ENCODE data around the gene SELPLG. TPM values are rescaled to one million over a fixed set of nuclear protein-coding genes. Genes with fewer than 3 reads are reported as not detected.

SELPLG gene
- total and polyA plus RNA-seq, 4 donors, result 2.1 to 9.6 (median 4.8) TPM

DNA sequence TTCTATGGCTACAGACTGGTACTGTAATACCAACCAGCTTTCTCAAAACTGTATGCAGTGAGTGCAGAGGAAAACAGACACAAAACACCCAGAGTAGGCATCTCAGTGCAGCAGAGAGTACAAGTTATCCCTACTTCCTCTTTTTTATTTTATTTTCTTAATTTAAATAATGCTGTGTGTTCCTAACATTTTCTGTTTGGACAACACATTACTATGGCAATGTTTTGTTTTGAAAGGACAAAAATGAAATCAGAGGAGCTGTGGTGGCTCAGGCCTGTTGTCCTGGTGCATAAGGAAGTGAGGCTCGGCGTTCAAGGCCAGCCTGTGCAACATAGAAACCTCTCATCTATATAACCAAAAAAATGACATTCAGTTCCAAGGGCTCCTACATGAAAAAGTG is 33.7 kb upstream of the SELPLG start (continued):
- TF ChIP-seq, protein P1, sequence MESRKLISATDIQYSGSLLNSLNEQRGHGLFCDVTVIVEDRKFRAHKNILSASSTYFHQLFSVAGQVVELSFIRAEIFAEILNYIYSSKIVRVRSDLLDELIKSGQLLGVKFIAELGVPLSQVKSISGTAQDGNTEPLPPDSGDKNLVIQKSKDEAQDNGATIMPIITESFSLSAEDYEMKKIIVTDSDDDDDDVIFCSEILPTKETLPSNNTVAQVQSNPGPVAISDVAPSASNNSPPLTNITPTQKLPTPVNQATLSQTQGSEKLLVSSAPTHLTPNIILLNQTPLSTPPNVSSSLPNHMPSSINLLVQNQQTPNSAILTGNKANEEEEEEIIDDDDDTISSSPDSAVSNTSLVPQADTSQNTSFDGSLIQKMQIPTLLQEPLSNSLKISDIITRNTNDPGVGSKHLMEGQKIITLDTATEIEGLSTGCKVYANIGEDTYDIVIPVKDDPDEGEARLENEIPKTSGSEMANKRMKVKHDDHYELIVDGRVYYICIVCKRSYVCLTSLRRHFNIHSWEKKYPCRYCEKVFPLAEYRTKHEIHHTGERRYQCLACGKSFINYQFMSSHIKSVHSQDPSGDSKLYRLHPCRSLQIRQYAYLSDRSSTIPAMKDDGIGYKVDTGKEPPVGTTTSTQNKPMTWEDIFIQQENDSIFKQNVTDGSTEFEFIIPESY (IDR thresholded peaks at IDR 0.05), result no peak
- TF ChIP-seq RXRA (IDR thresholded peaks at IDR 0.05) (no peak), FOXA2 (IDR thresholded peaks at IDR 0.05) (no peak), TAF1 (conservative IDR thresholded peaks at IDR 0.05) (no peak), GABPA (IDR thresholded peaks at IDR 0.05 in 1 of 2, conservative IDR thresholded peaks at IDR 0.05 in 1 of 2) (no peak), JUND (IDR thresholded peaks at IDR 0.05) (no peak)

DNA sequence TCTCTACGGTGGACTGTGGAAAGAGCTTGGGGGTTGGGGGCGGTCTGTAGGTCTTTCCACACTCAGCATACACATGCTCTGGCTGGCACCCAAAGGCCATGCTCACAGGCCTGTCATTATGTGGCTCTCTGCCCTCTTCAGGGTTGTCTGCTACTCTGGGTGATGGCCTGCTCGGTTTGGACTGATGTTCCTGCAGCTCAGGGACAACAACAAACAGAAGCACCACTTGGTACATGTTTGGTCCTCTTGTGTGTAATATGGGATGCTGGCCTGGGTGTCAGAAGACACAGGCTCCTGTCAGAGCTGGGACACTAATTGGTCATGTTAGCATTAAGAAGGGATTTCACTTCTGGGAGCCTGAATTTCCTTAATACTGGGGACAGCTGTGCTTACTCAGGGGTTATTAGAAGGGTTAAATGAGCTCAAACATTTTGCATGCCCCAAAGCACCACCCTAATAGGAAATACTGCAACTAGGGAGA is 32.7 kb upstream of the SELPLG start:
- TF ChIP-seq, protein P2, sequence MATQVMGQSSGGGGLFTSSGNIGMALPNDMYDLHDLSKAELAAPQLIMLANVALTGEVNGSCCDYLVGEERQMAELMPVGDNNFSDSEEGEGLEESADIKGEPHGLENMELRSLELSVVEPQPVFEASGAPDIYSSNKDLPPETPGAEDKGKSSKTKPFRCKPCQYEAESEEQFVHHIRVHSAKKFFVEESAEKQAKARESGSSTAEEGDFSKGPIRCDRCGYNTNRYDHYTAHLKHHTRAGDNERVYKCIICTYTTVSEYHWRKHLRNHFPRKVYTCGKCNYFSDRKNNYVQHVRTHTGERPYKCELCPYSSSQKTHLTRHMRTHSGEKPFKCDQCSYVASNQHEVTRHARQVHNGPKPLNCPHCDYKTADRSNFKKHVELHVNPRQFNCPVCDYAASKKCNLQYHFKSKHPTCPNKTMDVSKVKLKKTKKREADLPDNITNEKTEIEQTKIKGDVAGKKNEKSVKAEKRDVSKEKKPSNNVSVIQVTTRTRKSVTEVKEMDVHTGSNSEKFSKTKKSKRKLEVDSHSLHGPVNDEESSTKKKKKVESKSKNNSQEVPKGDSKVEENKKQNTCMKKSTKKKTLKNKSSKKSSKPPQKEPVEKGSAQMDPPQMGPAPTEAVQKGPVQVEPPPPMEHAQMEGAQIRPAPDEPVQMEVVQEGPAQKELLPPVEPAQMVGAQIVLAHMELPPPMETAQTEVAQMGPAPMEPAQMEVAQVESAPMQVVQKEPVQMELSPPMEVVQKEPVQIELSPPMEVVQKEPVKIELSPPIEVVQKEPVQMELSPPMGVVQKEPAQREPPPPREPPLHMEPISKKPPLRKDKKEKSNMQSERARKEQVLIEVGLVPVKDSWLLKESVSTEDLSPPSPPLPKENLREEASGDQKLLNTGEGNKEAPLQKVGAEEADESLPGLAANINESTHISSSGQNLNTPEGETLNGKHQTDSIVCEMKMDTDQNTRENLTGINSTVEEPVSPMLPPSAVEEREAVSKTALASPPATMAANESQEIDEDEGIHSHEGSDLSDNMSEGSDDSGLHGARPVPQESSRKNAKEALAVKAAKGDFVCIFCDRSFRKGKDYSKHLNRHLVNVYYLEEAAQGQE (IDR thresholded peaks at IDR 0.05), result no peak
- TF ChIP-seq YY1 (IDR thresholded peaks at IDR 0.05) (peak; percentile 10), JUND (IDR thresholded peaks at IDR 0.05) (peak in 1 of 2 donors; percentile 31), EGR1 (IDR thresholded peaks at IDR 0.05; ENCODE audit: low read depth in 2 of 2) (no peak), RAD21 (IDR thresholded peaks at IDR 0.05) (peak; percentile 22 to 71), NR2F2 (IDR thresholded peaks at IDR 0.05) (peak; percentile 21), FOXA2 (IDR thresholded peaks at IDR 0.05) (no peak), HNF4A (conservative IDR thresholded peaks at IDR 0.05) (peak; percentile 66 to 73), SP1 (IDR thresholded peaks at IDR 0.05) (peak; percentile 71), HNF4G (IDR thresholded peaks at IDR 0.05) (no peak), RXRA (IDR thresholded peaks at IDR 0.05) (peak; percentile 59 to 71), TAF1 (conservative IDR thresholded peaks at IDR 0.05) (no peak)
- TF ChIP-seq, protein P3, sequence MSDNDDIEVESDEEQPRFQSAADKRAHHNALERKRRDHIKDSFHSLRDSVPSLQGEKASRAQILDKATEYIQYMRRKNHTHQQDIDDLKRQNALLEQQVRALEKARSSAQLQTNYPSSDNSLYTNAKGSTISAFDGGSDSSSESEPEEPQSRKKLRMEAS (IDR thresholded peaks at IDR 0.05), result peak; percentile 49
- TF ChIP-seq, protein P1 (IDR thresholded peaks at IDR 0.05), result no peak
- Histone ChIP-seq H3K9me3 (ENCODE audit: control insufficient read depth in 4 of 4, low read length in 3 of 4) (no peaks in the 10 kb centered on the region), H3K27me3 (ENCODE audit: control insufficient read depth in 4 of 4, insufficient read depth in 4 of 4, low read length in 3 of 4) (no peaks in the 10 kb centered on the region), H3K36me3 (ENCODE audit: control insufficient read depth in 4 of 4, insufficient read depth in 3 of 4, low read depth in 1 of 4, low read length in 3 of 4) (no peaks in the 10 kb centered on the region), H3K4me1 (ENCODE audit: control insufficient read depth in 4 of 4, insufficient read depth in 4 of 4, low read length in 3 of 4) (peaks cover 3 to 29% (median 22%) of the 10 kb centered on the region in 4 donors), H3K27ac (ENCODE audit: low read depth in 1 of 2, low read length in 2 of 2) (peak overlapping the region; percentile 88), H3K4me3 (ENCODE audit: low read depth in 1 of 3, low read length in 3 of 3) (no peak overlapping the region), H3K9ac (ENCODE audit: low read depth in 1 of 2, low read length in 2 of 2) (no peak overlapping the region)
- peak; percentile 53 for DNase-seq (ENCODE audit: low spot score)
- WGBS, result 30% methylated on average over 3 of the region's 3 CpGs

All from liver (tissue), 9 donors.